Trophoblast cell (in vitro differentiated cells and primary cell): ENCODE measurements around the gene TSPAN31.
A peak's percentile ranks its signal among the peaks of the same experiment; 100 is the strongest.

Experiments
- DNase-seq, 2 donors: peaks; one replicate each; pipeline ENCODE4 v3.0.0-alpha.2; 2016
- H2AFZ ChIP-seq: 2 replicates; pipeline ENCODE4 v1.6.1; 2013; ENCODE audit warnings: low read length, moderate library complexity, mild to moderate bottlenecking; ENCODE audit not compliant: insufficient read depth, poor library complexity
- H2AK5ac ChIP-seq: 2 replicates; pipeline ENCODE4 v1.6.1; 2013; ENCODE audit warnings: mild to moderate bottlenecking, low read length
- H2BK120ac ChIP-seq: 2 replicates; pipeline ENCODE4 v1.6.1; 2013; ENCODE audit warnings: low read length, mild to moderate bottlenecking, moderate library complexity; ENCODE audit not compliant: insufficient read depth, poor library complexity
- H2BK12ac ChIP-seq: 2 replicates; pipeline ENCODE4 v1.6.1; 2013; ENCODE audit warnings: mild to moderate bottlenecking, low read length, moderate library complexity
- H2BK5ac ChIP-seq: 2 replicates; pipeline ENCODE4 v1.6.1; 2013; ENCODE audit warnings: low read length, low read depth, moderate library complexity, mild to moderate bottlenecking; ENCODE audit not compliant: poor library complexity
- H3K14ac ChIP-seq: 2 replicates; pipeline ENCODE4 v1.6.1; 2013; ENCODE audit warnings: mild to moderate bottlenecking, low read length
- H3K18ac ChIP-seq: 2 replicates; pipeline ENCODE4 v1.6.1; 2013; ENCODE audit warnings: mild to moderate bottlenecking, low read length
- H3K23ac ChIP-seq: 2 replicates; pipeline ENCODE4 v1.6.1; 2013; ENCODE audit warnings: low read length
- H3K27ac ChIP-seq: 2 replicates; pipeline ENCODE4 v1.5.1; 2013; ENCODE audit warnings: low read depth, mild to moderate bottlenecking, inconsistent platforms, low read length, moderate library complexity
- H3K27me3 ChIP-seq: 2 replicates; pipeline ENCODE4 v1.6.1; 2013; ENCODE audit warnings: inconsistent platforms, mild to moderate bottlenecking, low read length, moderate library complexity; ENCODE audit not compliant: insufficient read depth
- H3K36me3 ChIP-seq, 2 experiments: 1 replicate in 1 of 2; 2 replicates in 1 of 2; pipeline ENCODE4 v1.6.1; 2013; ENCODE audit warnings: low read length in 2 of 2, mild to moderate bottlenecking in 2 of 2, moderate library complexity in 1 of 2; ENCODE audit not compliant: insufficient read depth in 2 of 2, control insufficient read depth in 1 of 2
- H3K4ac ChIP-seq: 2 replicates; pipeline ENCODE4 v1.6.1; 2013; ENCODE audit warnings: low read depth, mild to moderate bottlenecking, low read length, moderate library complexity
- H3K4me1 ChIP-seq, 2 experiments: 1 replicate in 1 of 2; 2 replicates in 1 of 2; pipeline ENCODE4 v1.6.1; 2013; ENCODE audit warnings: low read length in 2 of 2, mild to moderate bottlenecking in 2 of 2, moderate library complexity in 1 of 2; ENCODE audit not compliant: insufficient read depth in 2 of 2, control insufficient read depth in 1 of 2
- H3K4me2 ChIP-seq: 2 replicates; pipeline ENCODE4 v1.6.1; 2013; ENCODE audit warnings: inconsistent platforms, mild to moderate bottlenecking, low read length, moderate library complexity
- H3K4me3 ChIP-seq: 2 replicates; pipeline ENCODE4 v1.5.1; 2013; ENCODE audit warnings: mild to moderate bottlenecking, low read depth, low read length, inconsistent platforms
- H3K79me1 ChIP-seq: one replicate; pipeline ENCODE4 v1.6.1; 2013; ENCODE audit warnings: low read length
- H3K79me2 ChIP-seq: 2 replicates; pipeline ENCODE4 v1.6.1; 2013; ENCODE audit warnings: low read length, mild to moderate bottlenecking; ENCODE audit not compliant: control insufficient read depth, insufficient read depth, poor library complexity
- H3K9ac ChIP-seq: 2 replicates; pipeline ENCODE4 v1.6.1; 2013; ENCODE audit warnings: mild to moderate bottlenecking, low read length
- H3K9me3 ChIP-seq: 2 replicates; pipeline ENCODE4 v1.6.1; 2013; ENCODE audit warnings: low read depth, mild to moderate bottlenecking, control low read depth, inconsistent platforms, low read length; ENCODE audit not compliant: insufficient read depth
- H4K12ac ChIP-seq: 2 replicates; pipeline ENCODE4 v1.6.1; 2013; ENCODE audit warnings: low read depth, mild to moderate bottlenecking, low read length, moderate library complexity
- H4K8ac ChIP-seq: 2 replicates; pipeline ENCODE4 v1.6.1; 2013; ENCODE audit warnings: low read depth, mild to moderate bottlenecking, low read length, moderate library complexity
- H4K91ac ChIP-seq: one replicate; pipeline ENCODE4 v1.6.1; 2013; ENCODE audit warnings: low read depth, mild to moderate bottlenecking, low read length, moderate library complexity
- WGBS: extraction: QIAGEN DNeasy Blood & Tissue Kit; methylation state at CpG from one replicate; pipeline ENCODE4 v1.1.7; 2013; ENCODE audit warnings: missing lambda C conversion rate; ENCODE audit not compliant: insufficient read length, insufficient coverage; ENCODE audit errors: extremely low coverage; 5-methylcytosine and 5-hydroxymethylcytosine counted together

TSPAN31 gene

DNA sequence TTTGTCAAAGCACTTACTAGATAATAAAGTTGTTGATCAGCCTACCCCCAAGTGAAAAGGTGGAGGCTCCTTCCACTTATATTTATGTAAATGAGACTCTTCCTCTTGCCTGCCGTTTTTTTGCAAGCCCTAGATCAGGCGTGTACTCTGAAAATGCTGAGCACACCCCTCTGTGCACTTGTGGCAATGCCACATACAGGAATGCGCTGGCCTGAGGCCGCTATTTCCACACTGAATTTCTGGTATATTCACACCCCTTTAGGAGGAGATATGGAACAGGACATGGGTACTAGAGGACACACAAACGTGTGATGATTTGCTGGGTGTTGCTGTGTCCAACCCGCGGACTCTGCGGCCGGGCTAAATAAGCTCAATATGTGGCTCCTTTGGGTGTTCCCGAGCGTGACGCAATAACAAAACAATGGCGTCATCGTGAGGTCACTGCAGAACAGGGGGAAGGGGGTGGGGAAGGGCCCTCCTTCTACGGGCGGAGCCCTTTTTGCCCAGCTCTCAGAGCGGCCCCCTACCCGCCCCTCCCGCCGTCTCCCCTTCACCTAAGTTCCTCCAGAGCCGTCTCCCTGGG is 554 bp upstream of the TSPAN31 start:
- Histone ChIP-seq H2BK12ac (no peak overlapping the region), H3K9me3 (peaks cover 4% of the 10 kb centered on the region), H3K36me3 (peaks cover 12 to 19% of the 10 kb centered on the region in 2 experiments), H2BK5ac (no peak overlapping the region), H3K79me1 (peaks cover 3% of the 10 kb centered on the region), H4K91ac (no peak overlapping the region), H4K12ac (peak overlapping the region; percentile 20), H3K23ac (no peak overlapping the region), H2AK5ac (no peak overlapping the region), H3K4me2 (peak overlapping the region; percentile 91), H2AFZ (no peak overlapping the region), H3K18ac (no peak overlapping the region), H3K14ac (no peak overlapping the region), H3K27ac (no peak overlapping the region), H3K4me1 (no peaks in the 10 kb centered on the region), H4K8ac (peak overlapping the region; percentile 25), H2BK120ac (no peak overlapping the region), H3K27me3 (peaks cover 26% of the 10 kb centered on the region), H3K4me3 (peak overlapping the region; percentile 26), H3K9ac (no peak overlapping the region), H3K79me2 (no peaks in the 10 kb centered on the region), H3K4ac (no peak overlapping the region)
- WGBS = no CpG with 5 or more reads among the region's 21 CpGs
- DNase-seq = peak; percentile 53 to 79

DNA sequence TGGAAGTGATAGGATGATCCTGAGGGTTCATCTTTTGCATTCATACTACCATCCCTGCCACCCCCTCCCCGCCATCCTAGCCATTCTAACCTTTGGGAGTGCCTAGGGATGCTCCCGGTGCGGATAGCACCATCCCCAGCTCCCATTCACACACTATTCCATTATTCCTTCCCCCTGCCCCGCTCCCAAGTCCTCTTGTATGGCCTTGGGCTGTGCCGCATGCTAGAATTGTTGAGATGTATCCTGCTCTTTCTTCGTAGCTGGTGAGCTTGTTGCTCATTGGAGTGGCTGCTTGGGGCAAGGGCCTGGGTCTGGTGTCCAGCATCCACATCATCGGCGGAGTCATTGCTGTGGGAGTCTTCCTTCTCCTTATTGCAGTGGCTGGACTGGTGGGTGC is 644 bp downstream of the TSPAN31 start:
- H3K14ac ChIP-seq = peak overlapping the region; percentile 3
- no peak overlapping the region for H3K4ac ChIP-seq
- no peak overlapping the region for H2AFZ ChIP-seq
- no peak overlapping the region for H4K91ac ChIP-seq
- no CpG with 5 or more reads among the region's 8 CpGs for WGBS
- no peaks in the 10 kb centered on the region for H3K4me1 ChIP-seq
- H3K36me3 ChIP-seq = peaks cover 15 to 24% of the 10 kb centered on the region in 2 experiments
- H3K23ac ChIP-seq = no peak overlapping the region
- peak overlapping the region; percentile 78 for H3K4me3 ChIP-seq
- no peak overlapping the region for H3K9ac ChIP-seq
- H4K12ac ChIP-seq = peak overlapping the region; percentile 28
- no peak overlapping the region for H3K27ac ChIP-seq
- peaks cover 4% of the 10 kb centered on the region for H3K9me3 ChIP-seq
- H3K4me2 ChIP-seq = peak overlapping the region; percentile 91
- H2BK5ac ChIP-seq = no peak overlapping the region
- H4K8ac ChIP-seq = peak overlapping the region; percentile 97
- H3K79me1 ChIP-seq = peaks cover 3% of the 10 kb centered on the region
- H3K18ac ChIP-seq = no peak overlapping the region
- H2BK12ac ChIP-seq = no peak overlapping the region
- DNase-seq = no peak
- H2BK120ac ChIP-seq = no peak overlapping the region
- H3K27me3 ChIP-seq = peaks cover 14% of the 10 kb centered on the region
- no peaks in the 10 kb centered on the region for H3K79me2 ChIP-seq
- no peak overlapping the region for H2AK5ac ChIP-seq

DNA sequence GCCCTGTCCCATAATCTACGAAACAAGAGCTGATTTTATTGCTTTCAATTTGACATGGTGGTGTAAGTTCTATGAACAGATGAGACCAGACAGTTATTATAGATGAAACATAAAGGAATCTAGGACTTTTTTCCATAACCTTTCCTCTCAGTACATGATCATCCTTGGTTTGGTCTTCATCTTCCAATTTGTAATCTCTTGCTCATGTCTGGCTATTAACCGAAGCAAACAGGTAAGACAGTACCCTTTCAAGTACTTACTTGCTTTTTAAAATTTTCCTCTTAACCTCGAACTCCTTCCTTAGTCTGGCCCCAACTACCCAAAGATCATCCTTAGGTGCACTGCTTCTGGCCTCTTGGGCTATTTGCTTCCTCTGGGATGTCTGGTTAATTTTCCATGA is 1.2 kb downstream of the TSPAN31 start:
- no peak for DNase-seq
- H3K9me3 ChIP-seq = peaks cover 2% of the 10 kb centered on the region
- H3K23ac ChIP-seq = no peak overlapping the region
- peaks cover under 1 to 3% of the 10 kb centered on the region in 2 experiments for H3K4me1 ChIP-seq
- H2AK5ac ChIP-seq = no peak overlapping the region
- H3K36me3 ChIP-seq = peaks cover 18 to 29% of the 10 kb centered on the region in 2 experiments
- H3K27ac ChIP-seq = no peak overlapping the region
- peaks cover 3% of the 10 kb centered on the region for H3K79me1 ChIP-seq
- no peak overlapping the region for H3K9ac ChIP-seq
- H3K4me2 ChIP-seq = no peak overlapping the region
- no peak overlapping the region for H2BK12ac ChIP-seq
- no peak overlapping the region for H4K12ac ChIP-seq
- H3K4me3 ChIP-seq = no peak overlapping the region
- H3K27me3 ChIP-seq = peaks cover 10% of the 10 kb centered on the region
- no peak overlapping the region for H2AFZ ChIP-seq
- no peak overlapping the region for H3K18ac ChIP-seq
- no peak overlapping the region for H4K8ac ChIP-seq
- no peaks in the 10 kb centered on the region for H3K79me2 ChIP-seq
- no peak overlapping the region for H2BK120ac ChIP-seq
- H2BK5ac ChIP-seq = no peak overlapping the region
- no peak overlapping the region for H3K4ac ChIP-seq
- no peak overlapping the region for H3K14ac ChIP-seq
- H4K91ac ChIP-seq = no peak overlapping the region
- WGBS = no CpG with 5 or more reads among the region's 3 CpGs

DNA sequence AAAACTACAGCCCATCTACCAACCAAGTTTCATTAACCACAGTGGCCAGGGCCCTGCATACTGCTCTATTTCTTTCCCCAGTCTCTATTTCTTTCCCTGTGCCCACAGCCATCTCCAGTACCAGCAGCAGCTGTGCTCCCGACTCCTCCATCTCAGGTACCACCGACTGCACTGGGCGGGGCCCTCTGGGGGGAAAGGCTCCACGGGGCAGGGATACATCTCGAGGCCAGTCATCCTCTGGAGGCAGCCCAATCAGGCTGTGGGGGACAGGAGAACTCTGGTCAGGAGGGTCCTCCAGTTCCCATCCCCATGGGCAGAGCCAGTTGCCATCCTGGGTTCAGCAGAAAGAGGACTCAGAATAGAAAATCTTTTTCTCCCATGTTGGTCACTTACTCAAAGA is 4.2 kb downstream of the TSPAN31 start:
- peaks cover 18 to 31% of the 10 kb centered on the region in 2 experiments for H3K36me3 ChIP-seq

More for the DNA sequence above, 4.2 kb downstream of the TSPAN31 start:
- peaks cover 6% of the 10 kb centered on the region for H3K79me1 ChIP-seq
- no peak overlapping the region for H2BK120ac ChIP-seq
- H2BK12ac ChIP-seq = no peak overlapping the region
- H3K4me2 ChIP-seq = no peak overlapping the region
- no peak overlapping the region for H3K9ac ChIP-seq
- H4K8ac ChIP-seq = no peak overlapping the region
- no peak overlapping the region for H3K4ac ChIP-seq
- H3K4me1 ChIP-seq = peaks cover 5 to 11% of the 10 kb centered on the region in 2 experiments
- no peak overlapping the region for H3K4me3 ChIP-seq
- no peak overlapping the region for H3K27ac ChIP-seq
- no CpG with 5 or more reads among the region's 5 CpGs for WGBS
- H2AFZ ChIP-seq = no peak overlapping the region
- no peak overlapping the region for H2BK5ac ChIP-seq
- H3K27me3 ChIP-seq = peaks cover 2% of the 10 kb centered on the region
- H3K18ac ChIP-seq = no peak overlapping the region
- no peak overlapping the region for H4K12ac ChIP-seq
- peaks cover 9% of the 10 kb centered on the region for H3K79me2 ChIP-seq
- H3K23ac ChIP-seq = no peak overlapping the region
- H3K14ac ChIP-seq = no peak overlapping the region
- H3K9me3 ChIP-seq = no peaks in the 10 kb centered on the region
- H2AK5ac ChIP-seq = no peak overlapping the region
- H4K91ac ChIP-seq = no peak overlapping the region
- DNase-seq = no peak
